ENCODE results near the gene DENND4C. TPM values are rescaled to one million over a fixed set of nuclear protein-coding genes. Genes with fewer than 3 reads are reported as not detected.

DENND4C gene
- total RNA-seq, 2 donors from 2014 or later = 56.4 to 91.4 TPM

DNA sequence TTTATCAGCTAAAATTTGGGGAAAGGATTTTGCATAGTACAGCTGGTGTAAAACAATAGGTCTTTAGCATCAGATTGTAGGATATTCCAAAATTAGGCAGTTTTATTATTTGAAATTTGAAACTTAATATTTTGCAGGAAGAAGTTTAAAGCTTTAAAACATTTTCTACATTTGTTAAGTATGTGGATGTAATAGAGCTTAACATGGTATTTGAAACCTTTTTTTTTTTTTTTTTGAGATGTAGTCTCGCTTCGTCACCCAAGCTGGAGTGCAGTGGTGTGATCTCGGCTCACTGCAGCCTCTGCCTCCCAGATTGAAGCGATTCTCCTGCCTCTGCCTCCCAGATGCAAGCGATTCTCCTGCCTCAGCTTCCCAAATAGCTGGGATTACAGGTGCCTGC is 2.9 kb downstream of the DENND4C start:
- Histone ChIP-seq H3K4me1 (peaks cover 9% of the 10 kb centered on the region), H3K4me3 (no peak overlapping the region), H3K27ac (no peak overlapping the region), H3K9me3 (no peaks in the 10 kb centered on the region), H3K36me3 (no peaks in the 10 kb centered on the region), H3K9ac (ENCODE audit: low read depth in 2 of 2, low read length in 2 of 2) (no peak overlapping the region), H3K27me3 (no peaks in the 10 kb centered on the region)
- no peak for DNase-seq
- TF ChIP-seq, protein P1, sequence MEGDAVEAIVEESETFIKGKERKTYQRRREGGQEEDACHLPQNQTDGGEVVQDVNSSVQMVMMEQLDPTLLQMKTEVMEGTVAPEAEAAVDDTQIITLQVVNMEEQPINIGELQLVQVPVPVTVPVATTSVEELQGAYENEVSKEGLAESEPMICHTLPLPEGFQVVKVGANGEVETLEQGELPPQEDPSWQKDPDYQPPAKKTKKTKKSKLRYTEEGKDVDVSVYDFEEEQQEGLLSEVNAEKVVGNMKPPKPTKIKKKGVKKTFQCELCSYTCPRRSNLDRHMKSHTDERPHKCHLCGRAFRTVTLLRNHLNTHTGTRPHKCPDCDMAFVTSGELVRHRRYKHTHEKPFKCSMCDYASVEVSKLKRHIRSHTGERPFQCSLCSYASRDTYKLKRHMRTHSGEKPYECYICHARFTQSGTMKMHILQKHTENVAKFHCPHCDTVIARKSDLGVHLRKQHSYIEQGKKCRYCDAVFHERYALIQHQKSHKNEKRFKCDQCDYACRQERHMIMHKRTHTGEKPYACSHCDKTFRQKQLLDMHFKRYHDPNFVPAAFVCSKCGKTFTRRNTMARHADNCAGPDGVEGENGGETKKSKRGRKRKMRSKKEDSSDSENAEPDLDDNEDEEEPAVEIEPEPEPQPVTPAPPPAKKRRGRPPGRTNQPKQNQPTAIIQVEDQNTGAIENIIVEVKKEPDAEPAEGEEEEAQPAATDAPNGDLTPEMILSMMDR (IDR thresholded peaks at IDR 0.05) = no peak
- intact Hi-C loops (cut with DNase I) = no loop called here

DNA sequence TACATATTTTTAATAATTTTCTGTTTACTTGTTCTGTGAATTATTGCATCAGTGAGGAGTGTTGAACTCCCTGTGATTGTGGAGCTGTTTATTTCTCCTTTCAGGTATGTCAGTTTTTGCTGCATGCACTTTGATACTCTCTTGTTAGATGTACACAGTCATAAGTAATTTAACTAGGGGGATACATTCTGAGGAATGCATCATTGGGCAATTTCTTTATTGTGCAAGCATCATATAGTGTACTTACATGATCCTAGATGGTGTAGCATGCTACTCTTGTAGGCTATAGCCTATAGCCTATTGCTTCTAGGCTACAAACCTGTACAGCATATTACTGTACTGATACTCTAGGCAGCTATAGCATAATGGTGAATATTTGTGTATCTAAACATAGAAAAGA is 9.5 kb downstream of the DENND4C start:
- no peak overlapping the region for H3K9ac ChIP-seq (ENCODE audit: low read depth in 2 of 2, low read length in 2 of 2)
- H3K4me3 ChIP-seq = no peak overlapping the region
- no peaks in the 10 kb centered on the region for H3K4me1 ChIP-seq
- no peaks in the 10 kb centered on the region for H3K36me3 ChIP-seq
- intact Hi-C loops (cut with DNase I) = no loop called here
- H3K9me3 ChIP-seq = no peaks in the 10 kb centered on the region
- TF ChIP-seq, protein P1 (IDR thresholded peaks at IDR 0.05) = no peak
- DNase-seq = no peak
- H3K27me3 ChIP-seq = no peaks in the 10 kb centered on the region
- H3K27ac ChIP-seq = no peak overlapping the region

DNA sequence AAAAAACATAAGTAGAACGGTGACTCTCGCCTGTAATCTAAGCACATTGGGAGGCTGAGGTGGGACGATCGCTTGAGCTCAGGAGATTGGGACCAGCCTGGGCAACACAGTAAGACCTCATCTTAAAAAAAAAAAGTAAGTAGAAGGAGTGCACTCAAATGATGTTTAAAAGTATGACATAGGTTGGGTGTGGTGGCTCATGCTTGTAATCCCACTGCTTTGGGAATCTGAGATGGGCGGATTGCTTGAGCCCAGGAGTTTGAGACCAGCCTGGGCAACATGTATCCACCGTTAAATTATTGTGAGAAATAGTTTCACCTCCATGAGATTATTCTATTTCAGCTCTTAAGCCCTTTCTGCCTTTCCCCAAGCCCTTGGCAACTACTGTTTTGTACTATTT is 11.2 kb downstream of the DENND4C start:
- Histone ChIP-seq H3K9ac (ENCODE audit: low read depth in 2 of 2, low read length in 2 of 2) (no peak overlapping the region), H3K27ac (no peak overlapping the region), H3K4me3 (no peak overlapping the region), H3K9me3 (no peaks in the 10 kb centered on the region), H3K27me3 (no peaks in the 10 kb centered on the region), H3K36me3 (no peaks in the 10 kb centered on the region), H3K4me1 (no peaks in the 10 kb centered on the region)
- intact Hi-C loops (cut with DNase I) = no loop called here
- no peak for DNase-seq
- TF ChIP-seq, protein P1 (IDR thresholded peaks at IDR 0.05) = no peak

DNA sequence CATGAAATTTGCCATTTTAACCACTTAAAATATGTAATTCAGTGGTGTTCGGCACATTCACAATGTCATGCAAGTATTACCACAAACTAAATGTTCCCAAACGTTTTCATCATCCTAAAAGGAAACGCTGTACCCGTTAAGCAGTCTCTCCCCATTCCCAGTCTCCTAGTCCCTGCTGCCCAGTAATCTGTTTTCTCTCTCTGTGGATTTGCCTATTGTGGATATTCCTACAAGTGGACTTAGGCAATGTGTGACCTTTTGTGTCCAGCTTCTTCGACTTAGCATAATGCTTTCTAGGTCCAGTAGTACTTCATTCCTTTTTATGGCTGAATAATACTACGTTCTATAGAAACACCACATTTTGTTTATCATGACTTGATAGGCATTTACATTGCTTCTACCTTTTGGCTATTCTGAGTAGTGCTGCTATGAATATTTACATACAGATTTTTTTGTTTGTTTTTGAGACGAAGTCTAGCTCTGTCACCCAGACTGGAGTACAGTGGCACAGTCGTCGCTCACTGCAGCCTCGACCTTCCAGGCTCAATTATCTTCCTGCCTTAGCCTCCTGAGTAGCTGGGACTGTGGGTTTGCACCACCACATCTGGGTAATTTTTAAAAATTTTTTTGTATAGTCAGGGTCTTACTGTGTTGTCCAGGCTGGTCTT is 13.0 kb downstream of the DENND4C start:
- H3K4me3 ChIP-seq = no peak overlapping the region

DNA sequence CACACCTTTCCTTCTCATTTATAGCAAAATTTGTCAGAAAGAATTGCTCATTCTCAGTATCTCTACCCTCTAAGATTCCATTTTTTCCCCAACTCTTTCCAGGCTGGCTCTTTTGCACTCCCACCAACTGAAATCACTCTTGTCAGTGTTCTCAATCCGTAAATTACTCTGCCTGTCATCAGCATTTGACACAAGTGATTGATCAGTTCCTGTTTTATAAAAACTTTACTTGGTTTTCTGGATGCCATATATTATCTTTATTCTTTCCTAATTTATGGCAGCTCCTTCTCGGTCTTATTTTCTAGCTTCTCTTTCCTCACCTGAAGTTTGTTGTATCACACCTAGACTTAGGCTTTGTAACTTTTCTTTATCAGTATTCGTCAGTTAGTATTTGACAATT is 16.4 kb downstream of the DENND4C start:
- intact Hi-C loops (cut with DNase I) = no loop called here
- H3K4me1 ChIP-seq = no peaks in the 10 kb centered on the region
- no peak for DNase-seq
- no peak overlapping the region for H3K4me3 ChIP-seq
- no peaks in the 10 kb centered on the region for H3K9me3 ChIP-seq
- no peak overlapping the region for H3K27ac ChIP-seq
- no peaks in the 10 kb centered on the region for H3K27me3 ChIP-seq
- TF ChIP-seq, protein P1 (IDR thresholded peaks at IDR 0.05) = no peak
- no peaks in the 10 kb centered on the region for H3K36me3 ChIP-seq
- no peak overlapping the region for H3K9ac ChIP-seq (ENCODE audit: low read depth in 2 of 2, low read length in 2 of 2)

More for the DNA sequence above, 13.0 kb downstream of the DENND4C start:
- no peaks in the 10 kb centered on the region for H3K9me3 ChIP-seq
- no peaks in the 10 kb centered on the region for H3K36me3 ChIP-seq
- no peaks in the 10 kb centered on the region for H3K27me3 ChIP-seq
- TF ChIP-seq, protein P1 (IDR thresholded peaks at IDR 0.05) = no peak
- intact Hi-C loops (cut with DNase I) = no loop called here
- DNase-seq = no peak
- H3K27ac ChIP-seq = no peak overlapping the region
- no peak overlapping the region for H3K9ac ChIP-seq (ENCODE audit: low read depth in 2 of 2, low read length in 2 of 2)
- H3K4me1 ChIP-seq = no peaks in the 10 kb centered on the region
